Smooth muscle cell (in vitro differentiated cells): ENCODE data around the gene SEMA3G. TPM values are rescaled to one million over a fixed set of nuclear protein-coding genes. Genes with fewer than 3 reads are reported as not detected.

Source experiments
- DNase-seq: peaks from one replicate; lab custom pipeline; 2025; ENCODE audit not compliant: unreplicated experiment; lab: John Stamatoyannopoulos, UW
- H2AFZ ChIP-seq: fragments of 200-600 bp; sonication (generic); 2 replicates; pipeline ENCODE4 v1.6.0; 2016; ENCODE audit warnings: antibody characterized with exemption, low read depth, mild to moderate bottlenecking
- H3F3A ChIP-seq: fragments of 200-600 bp; sonication (generic); 2 replicates; pipeline ENCODE4 v1.6.0; 2017; ENCODE audit warnings: antibody characterized with exemption, low read depth
- H3K27ac ChIP-seq: fragments of 200-600 bp; sonication (generic); 2 replicates; pipeline ENCODE4 v1.5.1; 2016; ENCODE audit warnings: low read depth, mild to moderate bottlenecking
- H3K27me3 ChIP-seq: fragments of 200-600 bp; sonication (generic); 2 replicates; pipeline ENCODE4 v1.6.1; 2016; ENCODE audit warnings: low read depth, mild to moderate bottlenecking
- H3K36me3 ChIP-seq: fragments of 200-600 bp; sonication (generic); 2 replicates; pipeline ENCODE4 v1.5.1; 2016; ENCODE audit warnings: low read depth
- H3K4me1 ChIP-seq: fragments of 200-600 bp; sonication (generic); 2 replicates; pipeline ENCODE4 v1.5.1; 2016; ENCODE audit warnings: low read depth
- H3K4me2 ChIP-seq: fragments of 200-600 bp; sonication (generic); 2 replicates; pipeline ENCODE4 v1.6.0; 2016; ENCODE audit warnings: mild to moderate bottlenecking
- H3K4me3 ChIP-seq: fragments of 200-600 bp; sonication (generic); 2 replicates; pipeline ENCODE4 v1.5.1; 2016; ENCODE audit warnings: mild to moderate bottlenecking
- H3K79me2 ChIP-seq: fragments of 200-600 bp; sonication (generic); 2 replicates; pipeline ENCODE4 v1.6.0; 2016; ENCODE audit warnings: low read depth, mild to moderate bottlenecking
- H3K9ac ChIP-seq: fragments of 200-600 bp; sonication (generic); 2 replicates; pipeline ENCODE4 v1.6.0; 2016; ENCODE audit warnings: low read depth
- H3K9me3 ChIP-seq: fragments of 200-600 bp; sonication (generic); replicated peaks from 2 replicates; pipeline ENCODE4 v1.5.1; 2016; ENCODE audit warnings: low read depth
- H4K20me1 ChIP-seq: fragments of 200-600 bp; sonication (generic); 2 replicates; pipeline ENCODE4 v1.6.0; 2016; ENCODE audit warnings: low read depth
- WGBS: methylation state at CpG from one replicate; pipeline ENCODE4 v1.1.7; 2016; ENCODE audit warnings: low lambda C conversion rate; 5-methylcytosine and 5-hydroxymethylcytosine counted together
- polyA plus RNA-seq: library from polyadenylated mRNA; unstranded; fragments of >200 nt; fragmentation: Nextera tagmentation; extraction: Ambion mirVana; gene quantifications from 2 replicates; pipeline ENCODE4 v1.2.1, GENCODE V29; 2016
- total RNA-seq: library from RNA; depleted of rRNA; stranded (reverse); fragments of >200 nt; gene quantifications from 2 replicates; pipeline ENCODE4 v1.2.3, GENCODE V29; 2014
- TF ChIP-seq, protein P1 (sequence below): fragments of 200-600 bp; sonication (generic); IDR thresholded peaks from 2 replicates; pipeline ENCODE4 v1.5.1; 2017; ENCODE audit warnings: borderline replicate concordance, mild to moderate bottlenecking, antibody characterized with exemption; ENCODE audit not compliant: insufficient read depth, poor library complexity, severe bottlenecking

Gene SEMA3G
- total and polyA plus RNA-seq, 2 experiments from 2014 or later = 0.09 TPM

GRCh38 chr3:52446631-52447511, 2.0 kb upstream of the SEMA3G start:
- Histone ChIP-seq H3K4me2 (no peak overlapping the region), H3K4me1 (no peaks in the 10 kb centered on the region), H3K27ac (no peak overlapping the region), H3K9me3 (no peaks in the 10 kb centered on the region), H3K36me3 (no peaks in the 10 kb centered on the region), H2AFZ (no peak overlapping the region), H3K79me2 (no peaks in the 10 kb centered on the region), H3K4me3 (no peak overlapping the region), H4K20me1 (no peaks in the 10 kb centered on the region), H3K27me3 (no peaks in the 10 kb centered on the region), H3F3A (no peaks in the 10 kb centered on the region), H3K9ac (no peak overlapping the region)
- TF ChIP-seq, protein P1, sequence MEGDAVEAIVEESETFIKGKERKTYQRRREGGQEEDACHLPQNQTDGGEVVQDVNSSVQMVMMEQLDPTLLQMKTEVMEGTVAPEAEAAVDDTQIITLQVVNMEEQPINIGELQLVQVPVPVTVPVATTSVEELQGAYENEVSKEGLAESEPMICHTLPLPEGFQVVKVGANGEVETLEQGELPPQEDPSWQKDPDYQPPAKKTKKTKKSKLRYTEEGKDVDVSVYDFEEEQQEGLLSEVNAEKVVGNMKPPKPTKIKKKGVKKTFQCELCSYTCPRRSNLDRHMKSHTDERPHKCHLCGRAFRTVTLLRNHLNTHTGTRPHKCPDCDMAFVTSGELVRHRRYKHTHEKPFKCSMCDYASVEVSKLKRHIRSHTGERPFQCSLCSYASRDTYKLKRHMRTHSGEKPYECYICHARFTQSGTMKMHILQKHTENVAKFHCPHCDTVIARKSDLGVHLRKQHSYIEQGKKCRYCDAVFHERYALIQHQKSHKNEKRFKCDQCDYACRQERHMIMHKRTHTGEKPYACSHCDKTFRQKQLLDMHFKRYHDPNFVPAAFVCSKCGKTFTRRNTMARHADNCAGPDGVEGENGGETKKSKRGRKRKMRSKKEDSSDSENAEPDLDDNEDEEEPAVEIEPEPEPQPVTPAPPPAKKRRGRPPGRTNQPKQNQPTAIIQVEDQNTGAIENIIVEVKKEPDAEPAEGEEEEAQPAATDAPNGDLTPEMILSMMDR = peak; percentile 98
- WGBS = 41% methylated on average over 13 of the region's 13 CpGs
- peak; percentile 21 for DNase-seq

DNA sequence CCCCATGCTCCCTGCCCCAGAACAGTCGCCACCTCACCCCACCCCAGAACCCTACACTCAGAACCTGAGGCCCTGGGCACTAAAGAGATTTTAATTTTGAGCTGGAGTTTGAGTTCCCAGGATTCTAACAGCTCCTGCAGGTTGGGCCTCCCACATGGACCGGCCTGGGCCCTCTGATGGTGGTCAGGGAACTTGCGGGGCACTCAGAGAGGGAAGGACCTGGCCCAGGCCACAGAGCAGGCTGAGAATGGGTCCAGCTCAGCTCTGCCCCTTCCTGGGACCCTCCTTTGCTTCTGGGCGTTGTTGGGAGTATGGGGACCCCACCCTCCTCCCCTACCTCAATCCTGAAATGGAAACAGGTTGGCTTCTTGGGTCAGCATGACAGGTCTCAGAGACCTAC, 1.1 kb upstream of the SEMA3G start:
- H3K27ac ChIP-seq = no peak overlapping the region
- H3K36me3 ChIP-seq = no peaks in the 10 kb centered on the region
- no peaks in the 10 kb centered on the region for H3K27me3 ChIP-seq
- H3K4me2 ChIP-seq = no peak overlapping the region
- no peaks in the 10 kb centered on the region for H3F3A ChIP-seq
- 89% methylated on average over 3 of the region's 4 CpGs for WGBS
- no peak overlapping the region for H3K9ac ChIP-seq
- H3K79me2 ChIP-seq = no peaks in the 10 kb centered on the region
- H3K9me3 ChIP-seq = no peaks in the 10 kb centered on the region
- no peaks in the 10 kb centered on the region for H3K4me1 ChIP-seq
- H2AFZ ChIP-seq = no peak overlapping the region
- H4K20me1 ChIP-seq = no peaks in the 10 kb centered on the region
- no peak for DNase-seq
- TF ChIP-seq, protein P1 = no peak
- H3K4me3 ChIP-seq = no peak overlapping the region

GRCh38 chr3:52443791-52444687, 864 bp downstream of the SEMA3G start:
- no peak overlapping the region for H3K9ac ChIP-seq
- H3K4me1 ChIP-seq = no peaks in the 10 kb centered on the region
- TF ChIP-seq, protein P1 = no peak
- H3K4me2 ChIP-seq = no peak overlapping the region
- WGBS = 91% methylated on average over 25 of the region's 25 CpGs
- H3K27ac ChIP-seq = no peak overlapping the region
- H3K27me3 ChIP-seq = no peaks in the 10 kb centered on the region
- no peaks in the 10 kb centered on the region for H4K20me1 ChIP-seq
- H3K4me3 ChIP-seq = no peak overlapping the region
- no peak for DNase-seq
- H3F3A ChIP-seq = no peaks in the 10 kb centered on the region
- no peaks in the 10 kb centered on the region for H3K9me3 ChIP-seq
- H2AFZ ChIP-seq = no peak overlapping the region
- no peaks in the 10 kb centered on the region for H3K36me3 ChIP-seq
- H3K79me2 ChIP-seq = no peaks in the 10 kb centered on the region
